K562 (cell line): Measurements from ENCODE around the gene PEX7. TPM values are rescaled to one million over a fixed set of nuclear protein-coding genes. Genes with fewer than 3 reads are reported as not detected.

Experiments
- ARHGAP35 ChIP-seq: fragments of 450-650 bp; IDR thresholded peaks from 2 replicates; pipeline ENCODE4 v1.6.1; 2018; ENCODE audit not compliant: partially characterized antibody
- HCFC1 ChIP-seq: IDR thresholded peaks from 2 replicates; pipeline ENCODE4 v1.6.1; 2012; ENCODE audit warnings: low read depth, low read length, improper control_type of control experiment
- HDGF ChIP-seq: fragments of 450-650 bp; IDR thresholded peaks from 2 replicates; pipeline ENCODE4 v1.6.1; 2016
- HNRNPL ChIP-seq: fragments of 200-400 bp; formaldehyde crosslinking; IDR thresholded peaks from 2 replicates; pipeline ENCODE4 v1.6.1; 2017; ENCODE audit warnings: low read depth, mild to moderate bottlenecking, low read length
- KLF6 ChIP-seq: fragments of 250-450 bp; sonication (Bioruptor Pico); IDR thresholded peaks from 2 replicates; pipeline ENCODE4 v1.4.0; 2020; ENCODE audit warnings: mild to moderate bottlenecking, moderate library complexity, borderline replicate concordance
- LARP7 ChIP-seq: fragments of 450-650 bp; IDR thresholded peaks from 2 replicates; pipeline ENCODE4 v1.6.1; 2016
- NEUROD1 ChIP-seq: fragments of 150-350 bp; IDR thresholded peaks from 2 replicates; pipeline ENCODE4 v1.6.1; 2014; ENCODE audit warnings: borderline replicate concordance, low read length, low read depth; ENCODE audit not compliant: partially characterized antibody
- NFYB ChIP-seq: IDR thresholded peaks from 2 replicates; pipeline ENCODE4 v1.6.1; 2011; ENCODE audit warnings: mild to moderate bottlenecking, moderate library complexity; ENCODE audit not compliant: insufficient read length; ENCODE audit errors: extremely low read depth
- PCBP2 ChIP-seq: fragments of 200-400 bp; formaldehyde crosslinking; IDR thresholded peaks from 2 replicates; pipeline ENCODE4 v1.6.1; 2018; ENCODE audit warnings: low read length, low read depth, mild to moderate bottlenecking, moderate library complexity; ENCODE audit not compliant: poor library complexity, severe bottlenecking
- TARDBP ChIP-seq: fragments of 450-650 bp; IDR thresholded peaks from 2 replicates; pipeline ENCODE4 v1.6.1; 2016
- TEAD2 ChIP-seq: fragments of 450-650 bp; IDR thresholded peaks from 2 replicates; pipeline ENCODE4 v1.6.1; 2016; ENCODE audit warnings: missing genetic modification characterization, control low read depth, missing compliant biosample characterization
- THRAP3 ChIP-seq: fragments of 450-650 bp; IDR thresholded peaks from 2 replicates; pipeline ENCODE4 v1.6.1; 2016; ENCODE audit warnings: mild to moderate bottlenecking, inconsistent platforms, borderline replicate concordance
- TSHZ1 ChIP-seq: fragments of 250-450 bp; sonication (Bioruptor Pico); IDR thresholded peaks from 2 replicates; pipeline ENCODE4 v1.4.0; 2020; ENCODE audit warnings: mild to moderate bottlenecking, moderate library complexity
- YBX1 ChIP-seq: fragments of 450-650 bp; IDR thresholded peaks from 2 replicates; pipeline ENCODE4 v1.7.1; 2016; ENCODE audit warnings: mild to moderate bottlenecking
- ZBTB40 ChIP-seq, 2 experiments: fragments of 450-650 bp in 1 of 2; sonication (generic) in 1 of 2; formaldehyde crosslinking in 1 of 2; IDR thresholded peaks; 2 replicates each; pipeline versions ENCODE4 v1.7.1 to v1.9.0; 2016 to 2022; ENCODE audit warnings: inconsistent platforms in 1 of 2, mild to moderate bottlenecking in 1 of 2, missing genetic modification reagents in 1 of 2
- ZBTB8A ChIP-seq: fragments of 450-650 bp; IDR thresholded peaks from 2 replicates; pipeline ENCODE4 v1.6.1; 2018; ENCODE audit warnings: mild to moderate bottlenecking, moderate library complexity; ENCODE audit not compliant: partially characterized antibody
- ZNF184 ChIP-seq: sonication (generic); formaldehyde crosslinking; IDR thresholded peaks from 2 replicates; pipeline ENCODE4 v1.5.0; 2020; ENCODE audit warnings: missing genetic modification reagents
- polyA plus RNA-seq, 8 experiments: library from polyadenylated mRNA; depleted of rRNA in 4 of 8; stranded (reverse) in 5 of 8; unstranded in 3 of 8; fragments of >200 nt; fragmentation: Nextera tagmentation in 2 of 8; fragmentation: Illumina TruSeq in 1 of 8; extraction: Ambion mirVana in 2 of 8; extraction: Trizol in 1 of 8; gene quantifications; 2 replicates each; pipeline versions ENCODE4 v1.2.1 to v1.2.3, GENCODE V29; 2011 to 2014; ENCODE audit warnings: inconsistent platforms in 1 of 8, missing spikeins in 1 of 8
- total RNA-seq, 7 experiments: library from RNA; depleted of rRNA in 6 of 7; stranded (reverse); fragments of >200 nt in 6 of 7; fragmentation: Illumina TruSeq in 2 of 7; extraction: Trizol in 2 of 7; gene quantifications; 2 replicates each; pipeline versions ENCODE4 v1.2.1 to v1.2.3, GENCODE V29; 2011 to 2021; ENCODE audit warnings: low replicate concordance in 1 of 7

The PEX7 gene
- total and polyA plus RNA-seq, 9 of the 15 experiments (the other 6 are each of a cell fraction or from before 2014, with no cell fraction given), result 1.6 to 12.9 (median 9.1) TPM

DNA sequence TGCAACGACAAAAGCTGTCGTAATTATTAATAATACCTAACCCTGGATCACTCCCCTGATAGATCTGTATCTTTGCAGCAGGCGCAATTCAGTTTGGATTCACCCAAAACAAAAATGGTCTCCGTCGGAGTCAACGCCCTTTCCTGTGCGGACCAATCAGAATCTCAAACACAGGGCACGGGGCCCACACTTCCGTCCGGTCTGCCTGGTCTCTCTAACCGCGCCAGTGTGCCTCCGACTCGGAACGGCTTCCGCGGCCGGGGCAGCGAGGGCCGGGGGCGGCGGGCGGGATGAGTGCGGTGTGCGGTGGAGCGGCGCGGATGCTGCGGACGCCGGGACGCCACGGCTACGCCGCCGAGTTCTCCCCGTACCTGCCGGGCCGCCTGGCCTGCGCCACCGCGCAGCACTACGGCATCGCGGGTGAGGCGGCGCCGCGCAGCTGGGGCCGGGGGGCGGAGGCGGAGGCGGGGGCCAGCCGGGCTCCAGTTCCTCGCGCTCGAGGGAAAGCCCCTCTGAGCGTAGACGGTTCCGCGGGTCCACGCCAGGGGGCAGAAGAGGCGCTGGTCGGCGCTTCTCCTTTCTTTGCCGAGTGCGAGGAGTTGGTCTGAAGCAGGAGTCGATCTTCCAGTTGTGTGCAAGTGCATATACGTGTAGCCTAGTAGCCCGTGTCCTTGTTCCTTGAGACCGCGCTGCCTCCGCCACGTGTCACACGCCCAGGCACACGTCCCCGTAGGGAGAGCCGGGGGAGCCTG, at the start of gene PEX7 (continued):
- TF ChIP-seq TSHZ1 (CRISPR knock-in tag) (no peak), LARP7 (no peak), TARDBP (no peak), HDGF (no peak), NFYB (peak; percentile 41), TEAD2 (tag) (no peak), HCFC1 (peak; percentile 84), NEUROD1 (no peak), HNRNPL (no peak), ZNF184 (CRISPR knock-in tag) (no peak), KLF6 (no peak), PCBP2 (no peak), ZBTB8A (no peak), YBX1 (no peak), THRAP3 (no peak), ZBTB40 (IDR thresholded peaks at IDR 0.05) (peak; percentile 83), ZBTB40 (CRISPR knock-in tag; IDR thresholded peaks at IDR 0.05) (no peak), ARHGAP35 (no peak)
